ENCODE measurements around the gene STEAP3.

DNA sequence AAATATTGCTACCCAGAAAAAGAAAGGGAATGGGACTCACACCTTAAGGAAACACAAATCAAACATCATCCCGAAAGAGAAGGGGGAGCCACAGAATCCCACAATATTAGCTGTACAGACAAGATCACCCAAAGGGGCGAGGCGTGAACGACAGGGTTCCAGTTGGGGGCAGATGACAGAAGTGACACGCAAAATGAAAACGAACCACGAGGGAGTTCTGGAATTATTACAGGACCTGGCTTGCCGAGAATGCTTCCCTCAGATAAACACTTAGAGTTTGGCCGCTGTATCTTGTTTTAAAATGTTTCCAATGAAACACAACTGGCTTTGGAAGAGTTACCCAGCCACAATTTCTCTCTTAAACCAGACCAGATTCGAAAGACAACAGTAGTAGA, 82.6 kb downstream of the STEAP3 start:
- TF ChIP-seq, protein P1, sequence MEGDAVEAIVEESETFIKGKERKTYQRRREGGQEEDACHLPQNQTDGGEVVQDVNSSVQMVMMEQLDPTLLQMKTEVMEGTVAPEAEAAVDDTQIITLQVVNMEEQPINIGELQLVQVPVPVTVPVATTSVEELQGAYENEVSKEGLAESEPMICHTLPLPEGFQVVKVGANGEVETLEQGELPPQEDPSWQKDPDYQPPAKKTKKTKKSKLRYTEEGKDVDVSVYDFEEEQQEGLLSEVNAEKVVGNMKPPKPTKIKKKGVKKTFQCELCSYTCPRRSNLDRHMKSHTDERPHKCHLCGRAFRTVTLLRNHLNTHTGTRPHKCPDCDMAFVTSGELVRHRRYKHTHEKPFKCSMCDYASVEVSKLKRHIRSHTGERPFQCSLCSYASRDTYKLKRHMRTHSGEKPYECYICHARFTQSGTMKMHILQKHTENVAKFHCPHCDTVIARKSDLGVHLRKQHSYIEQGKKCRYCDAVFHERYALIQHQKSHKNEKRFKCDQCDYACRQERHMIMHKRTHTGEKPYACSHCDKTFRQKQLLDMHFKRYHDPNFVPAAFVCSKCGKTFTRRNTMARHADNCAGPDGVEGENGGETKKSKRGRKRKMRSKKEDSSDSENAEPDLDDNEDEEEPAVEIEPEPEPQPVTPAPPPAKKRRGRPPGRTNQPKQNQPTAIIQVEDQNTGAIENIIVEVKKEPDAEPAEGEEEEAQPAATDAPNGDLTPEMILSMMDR (IDR thresholded peaks at IDR 0.05; ENCODE audit: low read depth, low read length) = no peak
- no peak for TF ChIP-seq EZH2phosphoT487 (IDR thresholded peaks at IDR 0.05; ENCODE audit: low read depth)
